HG03159 (cell line): Measurements from ENCODE around the gene PFN4.
"Not testable (repeated sequence)": the region's sequence is repeated elsewhere in the genome, so short reads cannot be mapped to it uniquely, and the experiment has no call there.

ENCODE experiments used
- ATAC-seq: cut with Tn5 transposase; IDR thresholded peaks from one replicate; pipeline ENCODE4 v1.9.1; 2021; ENCODE audit warnings: mild to moderate bottlenecking, moderate library complexity; ENCODE audit not compliant: unreplicated experiment

The PFN4 gene

GRCh38 chr2:24115057-24115456, 8.1 kb downstream of the PFN4 start:
- no peak for ATAC-seq

- no peak for ATAC-seq
Observed at GRCh38 chr2:24111407-24111901, 11.7 kb downstream of the PFN4 start.

GRCh38 chr2:24110660-24111303, 12.4 kb downstream of the PFN4 start:
- ATAC-seq, result no peak

- ATAC-seq, result not testable (repeated sequence)
Observed at GRCh38 chr2:24109431-24109830, 13.7 kb downstream of the PFN4 start.

GRCh38 chr2:24107336-24107735, 15.8 kb downstream of the PFN4 start:
- no peak for ATAC-seq

GRCh38 chr2:24106786-24107185, 16.3 kb downstream of the PFN4 start:
- ATAC-seq, result no peak

GRCh38 chr2:24105816-24106215, 17.3 kb downstream of the PFN4 start:
- ATAC-seq, result no peak

- ATAC-seq, result no peak
Observed at GRCh38 chr2:24104906-24105305, 18.2 kb downstream of the PFN4 start.

GRCh38 chr2:24104110-24104650, 19.0 kb downstream of the PFN4 start:
- ATAC-seq, result no peak

GRCh38 chr2:24102677-24103076, 20.5 kb downstream of the PFN4 start:
- ATAC-seq, result no peak

GRCh38 chr2:24101992-24102391, 21.1 kb downstream of the PFN4 start:
- no peak for ATAC-seq

- not testable (repeated sequence) for ATAC-seq
Observed at GRCh38 chr2:24100732-24101131, 22.4 kb downstream of the PFN4 start.

- not testable (repeated sequence) for ATAC-seq
Observed at GRCh38 chr2:24095171-24095677, 27.9 kb downstream of the PFN4 start.

- ATAC-seq, result not testable (repeated sequence)
Observed at GRCh38 chr2:24093270-24093669, 29.9 kb downstream of the PFN4 start.

- ATAC-seq, result no peak
Observed at GRCh38 chr2:24088821-24089359, 34.2 kb downstream of the PFN4 start.

- ATAC-seq, result no peak
Observed at GRCh38 chr2:24087032-24087431, 36.1 kb downstream of the PFN4 start.

- no peak for ATAC-seq
Observed at GRCh38 chr2:24086241-24086640, 36.9 kb downstream of the PFN4 start.

- no peak for ATAC-seq
Observed at GRCh38 chr2:24085200-24085489, 38.0 kb downstream of the PFN4 start.

GRCh38 chr2:24084386-24085199, 38.5 kb downstream of the PFN4 start, which contains the start of gene TP53I3:
TP53I3 (minus strand) TSS chr2:24084834; CDS start chr2:24084326, 508 bp downstream.
- peak; percentile 76 for ATAC-seq

- ATAC-seq, result peak; percentile 85
Observed at GRCh38 chr2:24083567-24084385, 39.4 kb downstream of the PFN4 start.
